Astrocyte (in vitro differentiated cells and primary cell): ENCODE data around the gene RNF41. TPM values are rescaled to one million over a fixed set of nuclear protein-coding genes. Genes with fewer than 3 reads are reported as not detected.
A peak's percentile ranks its signal among the peaks of the same experiment; 100 is the strongest.
"Not testable (repeated sequence)": the region's sequence is repeated elsewhere in the genome, so short reads cannot be mapped to it uniquely, and the experiment has no call there.

ENCODE experiments used
- DNase-seq: peaks from one replicate; pipeline ENCODE4 v3.0.0-alpha.2; 2010; ENCODE audit warnings: low read depth
- FAIRE-seq: peaks from 2 replicates; lab custom pipeline; 2011; peaks lifted over from hg19 to GRCh38; lab: Jason Lieb, UNC
- H2AFZ ChIP-seq: 2 replicates; pipeline ENCODE4 v1.6.0; 2012; ENCODE audit warnings: low read depth, low read length, inconsistent platforms
- H3K27ac ChIP-seq: 2 replicates; pipeline ENCODE4 v1.5.1; 2011; ENCODE audit warnings: low read depth, low read length, inconsistent platforms
- H3K27me3 ChIP-seq: 2 replicates; pipeline ENCODE4 v1.6.0; 2011; ENCODE audit warnings: low read length, inconsistent platforms; ENCODE audit not compliant: insufficient read depth
- H3K36me3 ChIP-seq: 2 replicates; pipeline ENCODE4 v1.5.1; 2011; ENCODE audit warnings: low read length, inconsistent platforms; ENCODE audit not compliant: insufficient read depth
- H3K4me1 ChIP-seq: 2 replicates; pipeline ENCODE4 v1.5.1; 2011; ENCODE audit warnings: low read length, inconsistent platforms; ENCODE audit not compliant: insufficient read depth
- H3K4me2 ChIP-seq: 2 replicates; pipeline ENCODE4 v1.6.0; 2012; ENCODE audit warnings: low read length, inconsistent platforms
- H3K4me3 ChIP-seq: 2 replicates; pipeline ENCODE4 v1.5.1; 2011; ENCODE audit warnings: low read depth, mild to moderate bottlenecking, low read length, inconsistent platforms; ENCODE audit not compliant: insufficient read depth
- H3K79me2 ChIP-seq: 2 replicates; pipeline ENCODE4 v1.6.0; 2012; ENCODE audit warnings: mild to moderate bottlenecking, low read length, inconsistent platforms; ENCODE audit not compliant: insufficient read depth
- H3K9ac ChIP-seq: 2 replicates; pipeline ENCODE4 v1.6.0; 2012; ENCODE audit warnings: mild to moderate bottlenecking, low read length, inconsistent platforms
- H3K9me3 ChIP-seq: 2 replicates; pipeline ENCODE4 v1.5.1; 2012; ENCODE audit warnings: low read depth, mild to moderate bottlenecking, low read length, inconsistent platforms; ENCODE audit not compliant: insufficient read depth
- H4K20me1 ChIP-seq: 2 replicates; pipeline ENCODE4 v1.6.0; 2012; ENCODE audit warnings: low read length, inconsistent platforms; ENCODE audit not compliant: insufficient read depth
- H3K27ac Mint-ChIP-seq: one replicate; pipeline ENCODE4 v1.8.0; 2021; ENCODE audit warnings: mild to moderate bottlenecking, mixed read lengths; ENCODE audit not compliant: unreplicated experiment
- H3K27me3 Mint-ChIP-seq: one replicate; pipeline ENCODE4 v1.8.0; 2021; ENCODE audit warnings: low read depth, mixed read lengths; ENCODE audit not compliant: unreplicated experiment
- H3K36me3 Mint-ChIP-seq: one replicate; pipeline ENCODE4 v1.8.0; 2021; ENCODE audit warnings: low read depth, mixed read lengths; ENCODE audit not compliant: unreplicated experiment
- H3K4me1 Mint-ChIP-seq: one replicate; pipeline ENCODE4 v1.8.0; 2021; ENCODE audit warnings: low read depth, mixed read lengths; ENCODE audit not compliant: unreplicated experiment
- H3K4me3 Mint-ChIP-seq: one replicate; pipeline ENCODE4 v1.8.0; 2021; ENCODE audit warnings: mild to moderate bottlenecking, moderate library complexity, mixed read lengths; ENCODE audit not compliant: unreplicated experiment
- H3K9me3 Mint-ChIP-seq: one replicate; pipeline ENCODE4 v1.8.0; 2021; ENCODE audit warnings: mild to moderate bottlenecking, mixed read lengths; ENCODE audit not compliant: unreplicated experiment
- CTCF ChIP-seq: IDR thresholded peaks from 2 replicates; pipeline ENCODE4 v1.5.1; 2011; ENCODE audit warnings: low read depth, mild to moderate bottlenecking, inconsistent platforms, low read length, moderate library complexity; ENCODE audit not compliant: insufficient read depth
- EZH2 ChIP-seq: IDR thresholded peaks from 2 replicates; pipeline ENCODE4 v1.6.1; 2012; ENCODE audit warnings: mild to moderate bottlenecking, low read length, inconsistent platforms; ENCODE audit not compliant: insufficient read depth
- total RNA-seq: library from RNA; stranded (reverse); gene quantifications from 2 replicates; pipeline ENCODE4 v1.2.1, GENCODE V29; 2021

RNF41 gene
- total RNA-seq, 1 donor from 2014 or later, result 85.8 TPM

- no peak for FAIRE-seq
Measured at GRCh38 chr12:56267443-56268071, 45.8 kb upstream of the RNF41 start.

GRCh38 chr12:56266693-56267442, 45.1 kb upstream of the RNF41 start, which contains the start of gene COQ10A:
Gene COQ10A, plus strand, starts transcription at chr12:56266942. Its CDS starts 177 bp downstream, at chr12:56267119.
- Mint-ChIP-seq H3K9me3 (no peaks in the 10 kb centered on the region), H3K4me1 (peaks cover 10% of the 10 kb centered on the region), H3K36me3 (peaks cover 6% of the 10 kb centered on the region), H3K27me3 (no peaks in the 10 kb centered on the region), H3K27ac (peak within 1 kb of the TSS; percentile 86), H3K4me3 (peak within 1 kb of the TSS; percentile 94)
- Histone ChIP-seq H3K4me2 (peak within 1 kb of the TSS; percentile 93), H3K9me3 (no peaks in the 10 kb centered on the region), H3K36me3 (peaks cover 13% of the 10 kb centered on the region), H3K9ac (peak within 1 kb of the TSS; percentile 88), H4K20me1 (no peaks in the 10 kb centered on the region), H3K79me2 (no peaks in the 10 kb centered on the region), H3K27me3 (no peaks in the 10 kb centered on the region), H3K4me1 (peaks cover 9% of the 10 kb centered on the region), H3K4me3 (peak within 1 kb of the TSS; percentile 72), H2AFZ (peak within 1 kb of the TSS; percentile 92), H3K27ac (peak within 1 kb of the TSS; percentile 73)
- FAIRE-seq (no peak), DNase-seq (peak; percentile 77)
- TF ChIP-seq EZH2, result no peak
- TF ChIP-seq CTCF, result peak; percentile 52

More at GRCh38 chr12:56267443-56268071, 45.8 kb upstream of the RNF41 start:
- Histone ChIP-seq H3K4me1 (peaks cover 5% of the 10 kb centered on the region), H3K4me3 (peak overlapping the region; percentile 72), H4K20me1 (no peaks in the 10 kb centered on the region), H3K79me2 (no peaks in the 10 kb centered on the region), H3K27ac (no peak overlapping the region), H3K9ac (peak overlapping the region; percentile 88), H3K4me2 (peak overlapping the region; percentile 93), H3K27me3 (no peaks in the 10 kb centered on the region), H3K36me3 (peaks cover 13% of the 10 kb centered on the region), H2AFZ (peak overlapping the region; percentile 92), H3K9me3 (no peaks in the 10 kb centered on the region)
- TF ChIP-seq CTCF (no peak), EZH2 (no peak)
- Mint-ChIP-seq H3K27ac (no peak overlapping the region), H3K27me3 (no peaks in the 10 kb centered on the region), H3K4me1 (peaks cover 7% of the 10 kb centered on the region), H3K36me3 (peaks cover 6% of the 10 kb centered on the region), H3K4me3 (peak overlapping the region; percentile 82), H3K9me3 (no peaks in the 10 kb centered on the region)
- DNase-seq, result no peak

GRCh38 chr12:56266068-56266692, 44.5 kb upstream of the RNF41 start:
- H3K27me3 Mint-ChIP-seq, DNase-seq, H3K27me3 ChIP-seq, H3K36me3 ChIP-seq, FAIRE-seq, H3K9me3 Mint-ChIP-seq, H4K20me1 ChIP-seq, H3K79me2 ChIP-seq, H3K36me3 Mint-ChIP-seq, H3K9me3 ChIP-seq: not testable (repeated sequence)
- peak overlapping the region; percentile 86 for H3K27ac Mint-ChIP-seq
- H3K4me3 ChIP-seq, result peak overlapping the region; percentile 72
- peak overlapping the region; percentile 94 for H3K4me3 Mint-ChIP-seq
- peaks cover 16% of the 10 kb centered on the region for H3K4me1 ChIP-seq
- H2AFZ ChIP-seq, result peak overlapping the region; percentile 92
- H3K27ac ChIP-seq, result peak overlapping the region; percentile 73
- peaks cover 16% of the 10 kb centered on the region for H3K4me1 Mint-ChIP-seq
- peak overlapping the region; percentile 93 for H3K4me2 ChIP-seq
- peak overlapping the region; percentile 88 for H3K9ac ChIP-seq

GRCh38 chr12:56262955-56263354, 41.2 kb upstream of the RNF41 start:
- H3K4me2 ChIP-seq, H3K9ac ChIP-seq, H3K27me3 ChIP-seq, H3K9me3 ChIP-seq, H3K36me3 Mint-ChIP-seq, H3K4me3 Mint-ChIP-seq, H4K20me1 ChIP-seq, H3K4me3 ChIP-seq, H3K27me3 Mint-ChIP-seq, H2AFZ ChIP-seq, H3K27ac ChIP-seq, H3K79me2 ChIP-seq, H3K36me3 ChIP-seq, FAIRE-seq, H3K9me3 Mint-ChIP-seq, H3K27ac Mint-ChIP-seq, DNase-seq: not testable (repeated sequence)
- peaks cover 24% of the 10 kb centered on the region for H3K4me1 Mint-ChIP-seq
- H3K4me1 ChIP-seq, result peaks cover 24% of the 10 kb centered on the region
